Thyroid gland (tissue), 4 donors: Measurements from ENCODE around the gene SLC8A2.

Source experiments
- CTCF ChIP-seq, 6 experiments: fragments of 200-600 bp in 3 of 6; fragments of 450-650 bp in 3 of 6; sonication (generic) in 3 of 6; IDR thresholded peaks; one replicate each; pipeline ENCODE4 v1.5.1; 2016 to 2019; ENCODE audit warnings: antibody characterized with exemption in 6 of 6, mild to moderate bottlenecking in 2 of 6, inconsistent platforms in 1 of 6, moderate library complexity in 1 of 6
- POLR2A ChIP-seq, 2 donors: fragments of 450-650 bp; IDR thresholded peaks; one replicate each; pipeline ENCODE4 v1.6.1; 2017; ENCODE audit warnings: antibody characterized with exemption in 2 of 2, mild to moderate bottlenecking in 2 of 2, moderate library complexity in 1 of 2

GRCh38 chr19:47415953-47416642 is 55.6 kb downstream of the SLC8A2 start:
- TF ChIP-seq CTCF (IDR thresholded peaks at IDR 0.05) (no peak), POLR2A (IDR thresholded peaks at IDR 0.05) (no peak)
